HepG2 (cell line): ENCODE measurements around the gene SEPTIN10. TPM values are rescaled to one million over a fixed set of nuclear protein-coding genes. Genes with fewer than 3 reads are reported as not detected.

Experiments
- ATAD3A ChIP-seq: sonication (generic); formaldehyde crosslinking; IDR thresholded peaks from 2 replicates; pipeline ENCODE4 v1.4.0; 2020; ENCODE audit warnings: missing genetic modification reagents
- BHLHE40 ChIP-seq: IDR thresholded peaks from 2 replicates; pipeline ENCODE4 v1.6.1; 2011; ENCODE audit warnings: low read length, improper control_type of control experiment
- GZF1 ChIP-seq: sonication (generic); formaldehyde crosslinking; IDR thresholded peaks from 2 replicates; pipeline ENCODE4 v1.5.1; 2020; ENCODE audit warnings: mild to moderate bottlenecking, missing genetic modification reagents
- MAFF ChIP-seq: IDR thresholded peaks from 2 replicates; pipeline ENCODE4 v1.6.1; 2011; ENCODE audit warnings: low read depth, low read length, improper control_type of control experiment
- TGIF2 ChIP-seq: IDR thresholded peaks from 2 replicates; pipeline ENCODE4 v1.6.1; 2016; ENCODE audit warnings: control low read depth, missing compliant biosample characterization
- ZC3H4 ChIP-seq: sonication (generic); formaldehyde crosslinking; IDR thresholded peaks from 2 replicates; pipeline ENCODE4 v1.4.0; 2020; ENCODE audit warnings: missing genetic modification reagents, borderline replicate concordance
- ZKSCAN1 ChIP-seq: fragments of 150-350 bp; IDR thresholded peaks from 2 replicates; pipeline ENCODE4 v1.6.1; 2014; ENCODE audit warnings: low read length
- ZNF12 ChIP-seq: sonication (generic); formaldehyde crosslinking; IDR thresholded peaks from 2 replicates; pipeline ENCODE4 v1.5.0; 2020; ENCODE audit warnings: missing genetic modification reagents
- ZNF180 ChIP-seq: sonication (generic); formaldehyde crosslinking; IDR thresholded peaks from 2 replicates; pipeline ENCODE4 v1.4.0; 2020; ENCODE audit warnings: low read depth, missing genetic modification reagents, borderline replicate concordance
- ZNF775 ChIP-seq: sonication (generic); formaldehyde crosslinking; IDR thresholded peaks from 2 replicates; pipeline ENCODE4 v1.4.0; 2020; ENCODE audit warnings: missing genetic modification reagents, mild to moderate bottlenecking, moderate library complexity, borderline replicate concordance
- ZNF776 ChIP-seq: sonication (generic); formaldehyde crosslinking; IDR thresholded peaks from 2 replicates; pipeline ENCODE4 v1.4.0; 2020; ENCODE audit warnings: mild to moderate bottlenecking, missing genetic modification reagents
- ZNF83 ChIP-seq: sonication (generic); formaldehyde crosslinking; IDR thresholded peaks from 2 replicates; pipeline ENCODE4 v1.4.0; 2020; ENCODE audit warnings: missing genetic modification reagents, mild to moderate bottlenecking, borderline replicate concordance
- polyA plus RNA-seq, 8 experiments: library from polyadenylated mRNA; depleted of rRNA in 3 of 8; stranded (reverse) in 7 of 8; unstranded in 1 of 8; fragments of >200 nt; fragmentation: Illumina TruSeq in 4 of 8; extraction: Trizol in 4 of 8; gene quantifications; 2 replicates each; pipeline versions ENCODE4 v1.2.1 to v1.2.3, GENCODE V29; 2011 to 2016; ENCODE audit warnings: low read depth in 4 of 8, missing spikeins in 1 of 8, mixed read lengths in 1 of 8; ENCODE audit not compliant: insufficient read depth in 1 of 8
- total RNA-seq, 5 experiments: library from RNA; depleted of rRNA; stranded (reverse); fragments of >200 nt; fragmentation: Illumina TruSeq; extraction: Trizol; gene quantifications; 2 replicates each; pipeline ENCODE4 v1.2.3, GENCODE V29; 2016; ENCODE audit warnings: low read depth in 1 of 5
- TF ChIP-seq, protein P1 (sequence below): sonication (generic); formaldehyde crosslinking; IDR thresholded peaks from 2 replicates; pipeline ENCODE4 v1.8.0; 2022; ENCODE audit warnings: missing genetic modification reagents, low read depth, mild to moderate bottlenecking, borderline replicate concordance
- TF ChIP-seq, protein P2 (sequence below): sonication (generic); formaldehyde crosslinking; IDR thresholded peaks from 2 replicates; pipeline ENCODE4 v1.5.0; 2020; ENCODE audit warnings: missing genetic modification reagents
- TF ChIP-seq, protein P3 (sequence below): sonication (generic); formaldehyde crosslinking; IDR thresholded peaks from 2 replicates; pipeline ENCODE4 v1.5.0; 2020; ENCODE audit warnings: missing genetic modification reagents
- TF ChIP-seq, protein P4 (sequence below): sonication (generic); formaldehyde crosslinking; IDR thresholded peaks from 2 replicates; pipeline ENCODE4 v1.4.0; 2020; ENCODE audit warnings: missing genetic modification reagents
- TF ChIP-seq, protein P5 (sequence below): IDR thresholded peaks from 2 replicates; pipeline ENCODE4 v1.6.1; 2016; ENCODE audit warnings: low read depth, missing genetic modification reagents, missing compliant biosample characterization
- TF ChIP-seq, protein P6 (sequence below): IDR thresholded peaks from 2 replicates; pipeline ENCODE4 v1.6.1; 2016; ENCODE audit warnings: missing compliant biosample characterization, missing genetic modification reagents, borderline replicate concordance

The SEPTIN10 gene
- total and polyA plus RNA-seq, 2 of the 13 experiments (the other 11 are each of a cell fraction or from before 2014, with no cell fraction given), result 45.8 to 67.5 TPM

DNA sequence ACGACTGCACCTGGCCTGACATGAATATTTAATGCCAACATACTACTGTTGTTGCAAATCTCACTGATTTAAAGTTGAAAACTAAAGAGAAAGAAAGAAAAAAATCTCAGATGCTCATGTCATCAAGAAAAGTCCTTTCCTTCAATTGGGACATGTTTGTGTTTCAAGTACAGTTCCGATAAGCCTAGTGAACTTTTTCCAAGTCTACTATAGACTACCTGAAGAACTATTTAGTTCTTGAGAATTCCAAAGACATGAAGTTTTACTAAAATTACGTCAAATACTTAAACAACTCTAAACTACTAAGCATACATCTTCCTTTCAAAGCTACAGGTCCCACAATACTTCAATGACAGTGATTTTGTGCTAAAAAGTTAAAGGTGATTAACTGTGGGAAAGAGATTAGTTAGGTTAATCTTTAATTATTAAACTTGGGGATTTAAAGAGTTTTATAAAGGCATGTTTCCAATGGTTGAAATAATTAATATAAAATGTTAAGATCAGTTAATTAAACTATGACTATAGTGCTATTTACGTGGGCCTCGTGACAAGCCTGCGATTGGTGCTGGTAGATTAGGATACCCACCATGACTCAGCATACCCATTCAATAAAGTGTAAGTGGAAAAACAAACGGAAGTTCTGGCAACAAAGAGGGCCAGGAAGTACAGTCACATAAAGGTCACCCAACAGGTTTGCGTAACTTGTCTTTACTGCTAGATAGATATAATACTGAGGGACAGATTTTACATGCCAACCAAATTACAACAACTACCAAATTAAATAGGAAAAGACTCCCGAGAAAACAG, 55.5 kb downstream of the SEPTIN10 start (continued):
- TF ChIP-seq, protein P1, sequence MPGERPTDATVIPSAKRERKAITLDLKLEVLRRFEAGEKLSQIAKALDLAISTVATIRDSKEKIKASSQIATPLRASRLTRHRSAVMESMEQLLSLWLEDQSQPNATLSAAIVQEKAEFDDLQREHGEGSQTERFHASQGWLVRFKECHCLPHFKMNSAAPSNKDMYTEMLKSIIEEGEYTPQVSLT, result no peak
- TF ChIP-seq, protein P2, sequence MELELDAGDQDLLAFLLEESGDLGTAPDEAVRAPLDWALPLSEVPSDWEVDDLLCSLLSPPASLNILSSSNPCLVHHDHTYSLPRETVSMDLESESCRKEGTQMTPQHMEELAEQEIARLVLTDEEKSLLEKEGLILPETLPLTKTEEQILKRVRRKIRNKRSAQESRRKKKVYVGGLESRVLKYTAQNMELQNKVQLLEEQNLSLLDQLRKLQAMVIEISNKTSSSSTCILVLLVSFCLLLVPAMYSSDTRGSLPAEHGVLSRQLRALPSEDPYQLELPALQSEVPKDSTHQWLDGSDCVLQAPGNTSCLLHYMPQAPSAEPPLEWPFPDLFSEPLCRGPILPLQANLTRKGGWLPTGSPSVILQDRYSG (CRISPR knock-in tag), result no peak
- TF ChIP-seq, protein P3, sequence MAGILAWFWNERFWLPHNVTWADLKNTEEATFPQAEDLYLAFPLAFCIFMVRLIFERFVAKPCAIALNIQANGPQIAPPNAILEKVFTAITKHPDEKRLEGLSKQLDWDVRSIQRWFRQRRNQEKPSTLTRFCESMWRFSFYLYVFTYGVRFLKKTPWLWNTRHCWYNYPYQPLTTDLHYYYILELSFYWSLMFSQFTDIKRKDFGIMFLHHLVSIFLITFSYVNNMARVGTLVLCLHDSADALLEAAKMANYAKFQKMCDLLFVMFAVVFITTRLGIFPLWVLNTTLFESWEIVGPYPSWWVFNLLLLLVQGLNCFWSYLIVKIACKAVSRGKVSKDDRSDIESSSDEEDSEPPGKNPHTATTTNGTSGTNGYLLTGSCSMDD (CRISPR knock-in tag), result no peak
- TF ChIP-seq BHLHE40 (no peak), ZNF775 (no peak), ZNF83 (CRISPR knock-in tag) (no peak), TGIF2 (no peak), ZC3H4 (CRISPR knock-in tag) (no peak), ZNF180 (no peak), MAFF (peak; percentile 89), ZNF12 (peak; percentile 76; the same call in 1 of the 2 replicates), ZNF776 (CRISPR knock-in tag) (no peak), ZKSCAN1 (no peak), GZF1 (CRISPR knock-in tag) (no peak), ATAD3A (CRISPR knock-in tag) (no peak)
- TF ChIP-seq, protein P4, sequence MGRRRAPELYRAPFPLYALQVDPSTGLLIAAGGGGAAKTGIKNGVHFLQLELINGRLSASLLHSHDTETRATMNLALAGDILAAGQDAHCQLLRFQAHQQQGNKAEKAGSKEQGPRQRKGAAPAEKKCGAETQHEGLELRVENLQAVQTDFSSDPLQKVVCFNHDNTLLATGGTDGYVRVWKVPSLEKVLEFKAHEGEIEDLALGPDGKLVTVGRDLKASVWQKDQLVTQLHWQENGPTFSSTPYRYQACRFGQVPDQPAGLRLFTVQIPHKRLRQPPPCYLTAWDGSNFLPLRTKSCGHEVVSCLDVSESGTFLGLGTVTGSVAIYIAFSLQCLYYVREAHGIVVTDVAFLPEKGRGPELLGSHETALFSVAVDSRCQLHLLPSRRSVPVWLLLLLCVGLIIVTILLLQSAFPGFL (CRISPR knock-in tag), result no peak
- TF ChIP-seq, protein P5, sequence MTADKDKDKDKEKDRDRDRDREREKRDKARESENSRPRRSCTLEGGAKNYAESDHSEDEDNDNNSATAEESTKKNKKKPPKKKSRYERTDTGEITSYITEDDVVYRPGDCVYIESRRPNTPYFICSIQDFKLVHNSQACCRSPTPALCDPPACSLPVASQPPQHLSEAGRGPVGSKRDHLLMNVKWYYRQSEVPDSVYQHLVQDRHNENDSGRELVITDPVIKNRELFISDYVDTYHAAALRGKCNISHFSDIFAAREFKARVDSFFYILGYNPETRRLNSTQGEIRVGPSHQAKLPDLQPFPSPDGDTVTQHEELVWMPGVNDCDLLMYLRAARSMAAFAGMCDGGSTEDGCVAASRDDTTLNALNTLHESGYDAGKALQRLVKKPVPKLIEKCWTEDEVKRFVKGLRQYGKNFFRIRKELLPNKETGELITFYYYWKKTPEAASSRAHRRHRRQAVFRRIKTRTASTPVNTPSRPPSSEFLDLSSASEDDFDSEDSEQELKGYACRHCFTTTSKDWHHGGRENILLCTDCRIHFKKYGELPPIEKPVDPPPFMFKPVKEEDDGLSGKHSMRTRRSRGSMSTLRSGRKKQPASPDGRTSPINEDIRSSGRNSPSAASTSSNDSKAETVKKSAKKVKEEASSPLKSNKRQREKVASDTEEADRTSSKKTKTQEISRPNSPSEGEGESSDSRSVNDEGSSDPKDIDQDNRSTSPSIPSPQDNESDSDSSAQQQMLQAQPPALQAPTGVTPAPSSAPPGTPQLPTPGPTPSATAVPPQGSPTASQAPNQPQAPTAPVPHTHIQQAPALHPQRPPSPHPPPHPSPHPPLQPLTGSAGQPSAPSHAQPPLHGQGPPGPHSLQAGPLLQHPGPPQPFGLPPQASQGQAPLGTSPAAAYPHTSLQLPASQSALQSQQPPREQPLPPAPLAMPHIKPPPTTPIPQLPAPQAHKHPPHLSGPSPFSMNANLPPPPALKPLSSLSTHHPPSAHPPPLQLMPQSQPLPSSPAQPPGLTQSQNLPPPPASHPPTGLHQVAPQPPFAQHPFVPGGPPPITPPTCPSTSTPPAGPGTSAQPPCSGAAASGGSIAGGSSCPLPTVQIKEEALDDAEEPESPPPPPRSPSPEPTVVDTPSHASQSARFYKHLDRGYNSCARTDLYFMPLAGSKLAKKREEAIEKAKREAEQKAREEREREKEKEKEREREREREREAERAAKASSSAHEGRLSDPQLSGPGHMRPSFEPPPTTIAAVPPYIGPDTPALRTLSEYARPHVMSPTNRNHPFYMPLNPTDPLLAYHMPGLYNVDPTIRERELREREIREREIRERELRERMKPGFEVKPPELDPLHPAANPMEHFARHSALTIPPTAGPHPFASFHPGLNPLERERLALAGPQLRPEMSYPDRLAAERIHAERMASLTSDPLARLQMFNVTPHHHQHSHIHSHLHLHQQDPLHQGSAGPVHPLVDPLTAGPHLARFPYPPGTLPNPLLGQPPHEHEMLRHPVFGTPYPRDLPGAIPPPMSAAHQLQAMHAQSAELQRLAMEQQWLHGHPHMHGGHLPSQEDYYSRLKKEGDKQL (CRISPR knock-in tag), result peak; percentile 60; the same call in 1 of the 2 replicates
- TF ChIP-seq, protein P6, sequence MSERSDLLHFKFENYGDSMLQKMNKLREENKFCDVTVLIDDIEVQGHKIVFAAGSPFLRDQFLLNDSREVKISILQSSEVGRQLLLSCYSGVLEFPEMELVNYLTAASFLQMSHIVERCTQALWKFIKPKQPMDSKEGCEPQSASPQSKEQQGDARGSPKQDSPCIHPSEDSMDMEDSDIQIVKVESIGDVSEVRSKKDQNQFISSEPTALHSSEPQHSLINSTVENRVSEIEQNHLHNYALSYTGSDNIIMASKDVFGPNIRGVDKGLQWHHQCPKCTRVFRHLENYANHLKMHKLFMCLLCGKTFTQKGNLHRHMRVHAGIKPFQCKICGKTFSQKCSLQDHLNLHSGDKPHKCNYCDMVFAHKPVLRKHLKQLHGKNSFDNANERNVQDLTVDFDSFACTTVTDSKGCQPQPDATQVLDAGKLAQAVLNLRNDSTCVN (CRISPR knock-in tag), result no peak
